SK-N-SH (cell line): Measurements from ENCODE around the gene C17orf67. TPM values are rescaled to one million over a fixed set of nuclear protein-coding genes. Genes with fewer than 3 reads are reported as not detected.

ENCODE experiments used
- CTCF ChIA-PET: fragments of 300-600, 350-600 bp; formaldehyde crosslinking; extraction: SDS; loops from one replicate; lab custom pipeline; 2021; lab: Yijun Ruan, JAX
- POLR2A ChIA-PET: fragments of 350-600 bp; sonication (Branson Sonifier 250); formaldehyde crosslinking; extraction: SDS; loops from one replicate; lab custom pipeline; 2020; ENCODE audit warnings: antibody characterized with exemption, inconsistent platforms; lab: Yijun Ruan, JAX
- DNase-seq: peaks from one replicate; pipeline ENCODE4 v3.0.0; 2012
- H2AFZ ChIP-seq: fragments of 200-600 bp; sonication (generic); 2 replicates; pipeline ENCODE4 v1.8.1; 2016; ENCODE audit warnings: antibody characterized with exemption, mild to moderate bottlenecking, low read depth
- H3F3A ChIP-seq: fragments of 200-600 bp; sonication (generic); replicated peaks from 2 replicates; pipeline ENCODE3; 2016; ENCODE audit warnings: antibody characterized with exemption, mild to moderate bottlenecking; ENCODE audit not compliant: insufficient read depth
- H3K27ac ChIP-seq, 2 experiments: fragments of 200-500 bp in 1 of 2; fragments of 200-600 bp in 1 of 2; sonication (Bioruptor generic) in 1 of 2; sonication (generic), shearing (Covaris generic) in 1 of 2; 2 replicates each; pipeline versions ENCODE4 v1.5.1 to v1.6.1; 2014 to 2016; ENCODE audit warnings: low read depth in 2 of 2, inconsistent platforms in 1 of 2, low read length in 1 of 2, mild to moderate bottlenecking in 1 of 2, mixed read lengths in 1 of 2
- H3K27me3 ChIP-seq: fragments of 200-600 bp; sonication (generic), shearing (Covaris generic); 2 replicates; pipeline ENCODE4 v1.6.1; 2016; ENCODE audit warnings: mixed run types; ENCODE audit not compliant: insufficient read depth
- H3K36me3 ChIP-seq, 2 experiments: fragments of 200-500 bp in 1 of 2; fragments of 200-600 bp in 1 of 2; sonication (Bioruptor generic) in 1 of 2; sonication (generic) in 1 of 2; replicated peaks in 1 of 2; 2 replicates each; pipeline versions ENCODE3 to v1.5.1; 2014 to 2016; ENCODE audit warnings: low read length in 1 of 2, mild to moderate bottlenecking in 1 of 2; ENCODE audit not compliant: insufficient read depth in 2 of 2, control insufficient read depth in 1 of 2
- H3K4me1 ChIP-seq, 2 experiments: fragments of 200-500 bp in 1 of 2; fragments of 200-600 bp in 1 of 2; sonication (Bioruptor generic) in 1 of 2; sonication (generic), shearing (Covaris generic) in 1 of 2; 2 replicates each; pipeline versions ENCODE4 v1.5.1 to v1.6.1; 2014 to 2016; ENCODE audit warnings: low read depth in 1 of 2, low read length in 1 of 2, mixed run types in 1 of 2; ENCODE audit not compliant: insufficient read depth in 2 of 2, control insufficient read depth in 1 of 2
- H3K4me2 ChIP-seq: fragments of 200-600 bp; sonication (generic), shearing (Covaris generic); 2 replicates; pipeline ENCODE4 v1.6.1; 2017; ENCODE audit warnings: mixed run types
- H3K4me3 ChIP-seq, 2 experiments: fragments of 200-500 bp in 1 of 2; fragments of 200-600 bp in 1 of 2; sonication (Bioruptor generic) in 1 of 2; sonication (generic), shearing (Covaris generic) in 1 of 2; 2 replicates each; pipeline versions ENCODE4 v1.5.1 to v1.8.1; 2014 to 2016; ENCODE audit warnings: low read depth in 2 of 2, inconsistent platforms in 1 of 2, low read length in 1 of 2, mild to moderate bottlenecking in 1 of 2, mixed read lengths in 1 of 2, moderate library complexity in 1 of 2
- H3K79me2 ChIP-seq: fragments of 200-600 bp; sonication (generic); 2 replicates; pipeline ENCODE4 v1.8.1; 2017; ENCODE audit warnings: mild to moderate bottlenecking; ENCODE audit not compliant: insufficient read depth
- H3K9ac ChIP-seq: fragments of 200-600 bp; sonication (generic); 2 replicates; pipeline ENCODE4 v1.6.1; 2017; ENCODE audit warnings: mixed run types
- H3K9me2 ChIP-seq: fragments of 200-600 bp; sonication (generic); 2 replicates; pipeline ENCODE4 v1.6.1; 2017; ENCODE audit warnings: mixed run types
- H3K9me3 ChIP-seq: fragments of 200-600 bp; sonication (generic); 2 replicates; pipeline ENCODE4 v1.6.1; 2017; ENCODE audit warnings: mixed run types, mild to moderate bottlenecking, moderate library complexity
- H4K20me1 ChIP-seq: fragments of 200-600 bp; sonication (generic); 2 replicates; pipeline ENCODE4 v1.6.1; 2017; ENCODE audit warnings: mild to moderate bottlenecking, mixed run types; ENCODE audit not compliant: insufficient read depth
- EP300 ChIP-seq, 2 experiments: IDR thresholded peaks; 2 replicates each; pipeline versions ENCODE4 v1.4.0 to v1.6.1; 2012; ENCODE audit warnings: borderline replicate concordance in 1 of 2, low read depth in 1 of 2, low read length in 1 of 2
- EZH2phosphoT487 ChIP-seq: fragments of 200-600 bp; sonication (generic); IDR thresholded peaks from 2 replicates; pipeline ENCODE4 v1.6.1; 2017; ENCODE audit warnings: low read depth, mixed run types, mild to moderate bottlenecking, antibody characterized with exemption, moderate library complexity, borderline replicate concordance
- FOXJ3 ChIP-seq: sonication (generic); formaldehyde crosslinking; IDR thresholded peaks from 2 replicates; pipeline ENCODE4 v1.5.1; 2020; ENCODE audit warnings: mild to moderate bottlenecking, missing genetic modification reagents
- GATA2 ChIP-seq: sonication (generic); formaldehyde crosslinking; IDR thresholded peaks from 2 replicates; pipeline ENCODE4 v1.5.0; 2020; ENCODE audit warnings: mild to moderate bottlenecking, missing genetic modification reagents
- IRF3 ChIP-seq: fragments of 150-350 bp; IDR thresholded peaks from 2 replicates; pipeline ENCODE4 v1.6.1; 2016; ENCODE audit warnings: mild to moderate bottlenecking, low read depth, low read length
- JUND ChIP-seq: IDR thresholded peaks from 2 replicates; pipeline ENCODE4 v1.4.0; 2012
- MEF2A ChIP-seq: IDR thresholded peaks from 2 replicates; pipeline ENCODE4 v1.4.0; 2012; ENCODE audit warnings: low read depth, borderline replicate concordance
- MXI1 ChIP-seq: IDR thresholded peaks from 2 replicates; pipeline ENCODE4 v1.6.1; 2012; ENCODE audit warnings: mild to moderate bottlenecking, low read depth, low read length, improper control_type of control experiment
- PBX3 ChIP-seq: IDR thresholded peaks from 2 replicates; pipeline ENCODE4; 2012
- POLR2AphosphoS5 ChIP-seq: IDR thresholded peaks from 2 replicates; pipeline ENCODE4 v1.6.1; 2012; ENCODE audit warnings: low read depth, low read length
- RAD21 ChIP-seq: IDR thresholded peaks from 2 replicates; pipeline ENCODE4 v1.6.1; 2012; ENCODE audit warnings: mild to moderate bottlenecking, low read length
- RCOR1 ChIP-seq: fragments of 150-350 bp; IDR thresholded peaks from 2 replicates; pipeline ENCODE4 v1.6.1; 2017; ENCODE audit warnings: antibody characterized with exemption, low read length
- RFX5 ChIP-seq: IDR thresholded peaks from 2 replicates; pipeline ENCODE4 v1.6.1; 2012; ENCODE audit warnings: mild to moderate bottlenecking, improper control_type of control experiment, low read length
- RXRA ChIP-seq: IDR thresholded peaks from 2 replicates; pipeline ENCODE4 v1.4.0; 2012; ENCODE audit warnings: low read depth, mild to moderate bottlenecking, borderline replicate concordance
- SMC3 ChIP-seq: IDR thresholded peaks from 2 replicates; pipeline ENCODE4 v1.6.1; 2012; ENCODE audit warnings: low read depth, low read length, improper control_type of control experiment
- TCF12 ChIP-seq: IDR thresholded peaks from 2 replicates; pipeline ENCODE4 v1.4.0; 2012
- TEAD4 ChIP-seq: IDR thresholded peaks from 2 replicates; pipeline ENCODE4 v1.4.0; 2012; ENCODE audit warnings: mild to moderate bottlenecking, borderline replicate concordance; ENCODE audit not compliant: insufficient read depth
- USF1 ChIP-seq: IDR thresholded peaks from 2 replicates; pipeline ENCODE4 v1.4.0; 2012; ENCODE audit warnings: low read depth, borderline replicate concordance
- USF2 ChIP-seq: fragments of 150-350 bp; IDR thresholded peaks from 2 replicates; pipeline ENCODE4 v1.6.1; 2017; ENCODE audit warnings: antibody characterized with exemption, low read length, low read depth, borderline replicate concordance
- ZBTB33 ChIP-seq: IDR thresholded peaks from 2 replicates; pipeline ENCODE4 v1.4.0; 2012; ENCODE audit warnings: low read depth, borderline replicate concordance
- WGBS: methylation state at CpG from one replicate; pipeline ENCODE4 v1.1.6; 2017; ENCODE audit warnings: low lambda C conversion rate; 5-methylcytosine and 5-hydroxymethylcytosine counted together
- polyA plus RNA-seq, 3 experiments: library from polyadenylated mRNA; depleted of rRNA; stranded (reverse); fragments of >200 nt; gene quantifications; 2 replicates each; pipeline ENCODE4 v1.2.3, GENCODE V29; 2012

C17orf67 gene
- polyA plus RNA-seq, 1 of the 3 experiments (the other 2 are of a cell fraction) = 1.7 TPM

- WGBS = 58% methylated on average over 6 of the region's 7 CpGs
- Histone ChIP-seq H4K20me1 (no peaks in the 10 kb centered on the region), H3K4me1 (peaks cover 5 to 6% of the 10 kb centered on the region in 2 experiments; a peak in 2 of 4 replicates), H3K9me2 (no peaks in the 10 kb centered on the region), H3F3A (no peaks in the 10 kb centered on the region), H3K27ac (no peak overlapping the region), H3K79me2 (no peaks in the 10 kb centered on the region), H3K4me3 (no peak overlapping the region), H3K4me2 (no peak overlapping the region), H3K9me3 (no peaks in the 10 kb centered on the region), H3K36me3 (no peaks in the 10 kb centered on the region), H3K9ac (no peak overlapping the region), H3K27me3 (no peaks in the 10 kb centered on the region), H2AFZ (no peak overlapping the region)
- TF ChIP-seq GATA2 (no peak), IRF3 (no peak), TCF12 (no peak), RFX5 (no peak), RAD21 (no peak), EZH2phosphoT487 (no peak), PBX3 (no peak), FOXJ3 (no peak), MXI1 (no peak), TEAD4 (no peak), USF1 (no peak), JUND (no peak), USF2 (no peak), RCOR1 (no peak), POLR2AphosphoS5 (no peak), EP300 (IDR thresholded peaks at IDR 0.05; ENCODE audit: borderline replicate concordance in 1 of 2, low read depth in 1 of 2, low read length in 1 of 2) (no peak), SMC3 (no peak), ZBTB33 (no peak), MEF2A (no peak), RXRA (no peak)
- DNase-seq = peak; percentile 55
- CTCF ChIA-PET = interaction anchor here (1.8 to 15.9 kb wide), 2 partner anchors 101 to 130 kb away, joined by 4 to 251 read pairs; partner anchors contain the start of gene TRIM25
- POLR2A ChIA-PET = no interaction called here
These were observed 20.8 kb downstream of the C17orf67 start for GRCh38 chr17:56812901-56813388.
